HL-60 (cell line): ENCODE data around the gene SCN7A.

ENCODE experiments used
- CTCF ChIP-seq: IDR thresholded peaks from one replicate; pipeline ENCODE4 v1.5.1; 2011; ENCODE audit warnings: low read length, control low read depth, inconsistent platforms; ENCODE audit not compliant: insufficient read depth
- GABPA ChIP-seq: IDR thresholded peaks from 2 replicates; pipeline ENCODE4 v1.6.1; 2012; ENCODE audit warnings: low read depth
- POLR2AphosphoS5 ChIP-seq: IDR thresholded peaks from 2 replicates; pipeline ENCODE4 v1.6.1; 2012; ENCODE audit warnings: low read depth
- REST ChIP-seq: IDR thresholded peaks from 2 replicates; pipeline ENCODE4 v1.6.1; 2012; ENCODE audit warnings: low read depth; ENCODE audit not compliant: insufficient replicate concordance

GRCh38 chr2:166432331-166432730, 61.7 kb downstream of the SCN7A start:
- TF ChIP-seq CTCF (no peak), POLR2AphosphoS5 (no peak), REST (no peak), GABPA (no peak)
